Activated CD4-positive, alpha-beta T cell treated with anti-CD3 and anti-CD28 coated beads for 48 hours (primary cell): Measurements from ENCODE around the gene SRPX2.

Experiments
- DNase-seq: peaks from one replicate; pipeline ENCODE4 v3.0.0-alpha.2; 2020

Gene SRPX2

DNA sequence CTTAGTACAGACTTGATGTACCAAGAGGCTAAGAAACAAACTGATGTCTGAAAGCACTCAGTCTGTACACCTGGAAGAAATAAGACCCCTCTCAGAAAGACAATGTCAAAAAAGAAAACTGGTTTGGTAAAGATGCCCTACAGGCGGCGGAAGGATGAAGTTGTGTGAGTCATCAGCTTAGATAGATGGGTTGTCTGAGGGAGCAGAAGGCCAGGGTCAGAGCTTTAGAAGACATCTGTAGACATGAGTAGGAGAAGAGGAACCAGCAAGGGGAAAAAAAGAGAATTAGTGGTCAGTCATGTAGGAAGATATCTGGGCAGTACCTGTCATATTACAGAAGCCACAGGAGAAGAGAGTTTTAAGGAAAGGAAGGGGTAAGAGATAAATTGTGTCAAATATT lies 8.3 kb downstream of the SRPX2 start:
- no peak for DNase-seq

DNA sequence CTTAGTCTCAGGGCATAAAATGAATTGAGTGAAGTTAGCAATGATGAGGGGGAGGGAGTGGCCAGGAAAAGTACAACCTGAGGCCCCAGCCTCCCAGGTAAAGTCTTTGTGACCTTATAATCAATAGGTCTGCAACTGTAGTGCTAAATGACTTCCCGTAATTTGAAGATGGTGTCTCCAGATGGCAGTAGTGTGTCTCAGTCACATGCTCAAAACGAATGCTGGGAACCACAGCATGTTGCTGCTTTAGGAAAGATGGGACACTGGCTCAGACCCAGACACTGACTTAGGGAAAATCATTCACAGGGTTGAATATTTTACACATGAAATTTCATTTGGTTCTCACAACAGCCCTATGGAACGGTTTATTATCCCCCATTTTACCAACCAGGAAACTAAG lies 10.3 kb downstream of the SRPX2 start:
- no peak for DNase-seq

DNA sequence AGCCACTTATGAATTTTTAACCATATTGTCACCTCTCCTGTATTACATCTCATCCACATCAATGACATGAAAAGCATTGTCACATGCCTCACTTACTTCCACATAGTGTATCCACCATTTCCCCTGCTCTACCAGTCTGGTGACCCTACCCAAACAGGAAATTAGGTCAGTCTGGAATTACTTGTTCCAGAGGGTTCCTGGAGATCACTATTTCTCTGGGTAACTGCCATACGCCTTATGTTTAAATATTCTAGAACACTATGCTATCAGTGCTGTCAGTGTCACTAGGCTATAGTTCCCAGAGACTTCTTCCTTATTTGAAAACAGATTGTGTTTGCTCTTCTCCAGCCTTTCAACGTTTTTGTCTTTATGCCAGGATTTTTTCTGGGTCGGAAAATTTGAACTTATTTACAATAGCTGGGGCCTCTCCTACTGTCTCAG lies 15.0 kb downstream of the SRPX2 start:
- DNase-seq = no peak

DNA sequence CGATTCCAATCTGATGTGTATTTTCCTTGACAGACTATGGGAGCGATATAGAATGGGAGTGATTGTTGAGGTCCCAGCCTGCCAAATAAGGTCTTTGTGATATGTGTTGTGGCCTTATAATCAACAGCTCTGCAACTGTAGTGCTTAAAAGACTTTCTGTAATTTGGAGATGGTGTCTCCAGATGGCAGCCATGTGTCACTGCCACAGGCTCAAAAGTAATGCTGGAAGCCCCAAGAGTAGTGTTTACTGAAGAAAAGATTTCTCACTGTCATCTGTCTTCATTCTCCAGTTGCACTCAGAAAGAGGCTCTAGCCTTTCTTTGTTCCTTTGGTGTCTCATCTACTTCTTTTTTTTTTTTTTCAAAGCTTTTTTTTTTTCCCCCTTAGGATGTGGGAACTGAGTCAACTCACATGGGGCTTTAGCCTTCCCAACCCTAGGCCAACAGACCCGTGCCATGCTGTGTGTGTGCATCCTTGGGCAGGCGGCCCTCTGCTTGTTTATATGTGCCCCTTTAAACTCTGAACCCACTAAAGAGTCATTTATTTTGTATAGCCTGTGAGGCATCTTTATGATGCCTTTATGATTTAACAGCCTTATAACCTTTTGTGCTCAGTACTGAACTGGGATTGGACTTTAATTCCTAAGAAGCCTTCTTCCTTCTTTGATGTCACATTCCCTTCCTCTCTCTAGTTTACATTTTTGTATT lies 15.6 kb downstream of the SRPX2 start:
- no peak for DNase-seq

DNA sequence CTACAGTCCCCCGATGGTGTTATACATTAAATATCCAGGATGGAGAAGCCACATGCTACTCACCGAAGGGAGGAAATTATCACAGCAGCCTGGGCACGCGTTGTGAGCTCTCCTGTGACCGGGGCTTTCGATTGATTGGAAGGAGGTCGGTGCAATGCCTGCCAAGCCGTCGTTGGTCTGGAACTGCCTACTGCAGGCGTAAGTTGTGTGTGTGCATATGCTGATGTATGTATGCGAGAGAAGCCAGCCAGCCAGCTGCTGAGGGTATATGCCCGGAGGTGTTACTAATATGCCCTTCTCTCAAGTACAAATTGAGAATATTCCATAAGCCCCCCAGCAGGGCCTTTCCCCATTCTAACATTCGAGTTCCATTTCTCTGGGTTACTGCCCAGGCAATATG lies 18.2 kb downstream of the SRPX2 start:
- DNase-seq = no peak

DNA sequence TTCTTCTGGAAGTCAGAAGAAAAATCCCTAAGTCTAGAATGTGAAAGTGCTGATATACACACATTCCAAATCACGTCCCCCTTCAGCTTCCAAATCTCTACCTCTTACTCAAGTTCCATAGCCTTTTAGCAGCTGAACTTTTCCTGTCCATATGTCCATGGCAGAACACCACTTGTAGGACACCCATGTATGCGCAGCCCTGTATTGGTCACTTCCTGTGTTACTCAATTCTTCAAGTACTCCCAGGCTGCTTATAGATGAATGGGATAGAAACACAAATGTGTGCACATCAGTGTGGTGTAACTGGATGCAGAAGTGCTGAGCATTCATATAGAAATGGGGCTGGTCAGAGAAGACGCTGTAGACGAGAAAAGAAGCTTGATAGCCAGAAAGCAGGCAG lies 18.8 kb downstream of the SRPX2 start:
- no peak for DNase-seq

DNA sequence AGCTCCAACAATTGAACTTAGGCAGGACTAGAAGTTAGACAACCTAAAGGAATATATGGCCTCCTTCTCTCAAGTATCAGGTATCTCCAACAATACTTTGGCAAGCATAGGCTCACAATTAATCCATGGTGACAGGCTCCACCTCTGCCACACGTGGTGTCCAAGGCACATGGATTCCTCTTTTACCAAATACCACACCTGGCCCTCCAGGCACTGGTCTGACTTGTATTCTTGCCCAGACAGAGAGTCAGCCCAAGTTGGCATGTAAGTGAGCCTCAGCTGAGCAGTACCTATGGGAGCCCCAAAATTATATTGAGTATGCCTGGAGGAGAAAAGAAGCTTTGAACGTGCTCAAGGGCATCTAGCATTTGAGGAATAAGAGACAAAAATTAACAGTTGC lies 19.6 kb downstream of the SRPX2 start:
- no peak for DNase-seq

DNA sequence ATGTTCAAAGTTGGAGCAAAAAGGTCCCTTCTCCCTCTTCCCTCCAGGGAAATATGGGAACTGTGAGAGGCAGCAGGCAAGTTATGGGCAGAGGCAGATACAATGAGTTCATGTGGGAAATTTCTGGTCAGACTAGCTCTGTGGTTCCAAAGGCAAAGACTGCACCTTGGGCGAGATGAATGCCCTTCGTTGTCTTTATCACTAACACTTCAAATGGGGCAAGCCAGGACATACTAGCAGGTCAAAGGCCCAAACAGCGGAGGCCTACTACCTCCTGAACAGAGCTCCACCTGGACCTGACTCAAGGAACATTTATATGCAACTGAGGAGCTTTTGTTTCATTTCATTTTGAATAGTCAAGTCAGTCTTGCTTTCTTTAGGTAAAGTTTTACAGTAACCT lies 29.0 kb downstream of the SRPX2 start:
- no peak for DNase-seq

DNA sequence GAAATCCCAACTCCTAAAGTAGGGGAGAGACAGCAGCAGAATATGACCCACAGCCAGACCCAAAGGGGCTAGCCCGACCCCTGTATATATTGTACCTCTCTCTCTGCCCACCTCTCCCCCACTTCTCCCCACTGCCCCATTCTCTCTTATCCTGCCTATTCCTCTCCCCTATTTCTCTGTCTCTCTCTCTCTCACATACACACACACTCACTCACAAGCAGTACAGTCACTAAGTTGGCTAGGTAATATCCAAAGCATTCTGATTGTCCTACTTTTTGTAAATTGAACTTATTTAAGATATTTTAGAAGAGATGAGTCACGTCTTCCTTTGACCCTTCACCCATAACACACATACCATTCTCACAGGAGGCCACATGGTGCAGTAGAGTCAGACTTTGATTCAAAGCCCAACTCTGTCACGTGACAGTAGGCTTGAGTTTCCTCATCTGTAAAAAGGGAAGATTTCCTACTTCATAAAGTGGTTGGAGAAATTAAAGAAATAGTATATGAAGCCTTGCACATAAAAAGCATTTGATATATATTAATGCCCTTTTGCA lies 29.5 kb downstream of the SRPX2 start:
- DNase-seq = no peak

DNA sequence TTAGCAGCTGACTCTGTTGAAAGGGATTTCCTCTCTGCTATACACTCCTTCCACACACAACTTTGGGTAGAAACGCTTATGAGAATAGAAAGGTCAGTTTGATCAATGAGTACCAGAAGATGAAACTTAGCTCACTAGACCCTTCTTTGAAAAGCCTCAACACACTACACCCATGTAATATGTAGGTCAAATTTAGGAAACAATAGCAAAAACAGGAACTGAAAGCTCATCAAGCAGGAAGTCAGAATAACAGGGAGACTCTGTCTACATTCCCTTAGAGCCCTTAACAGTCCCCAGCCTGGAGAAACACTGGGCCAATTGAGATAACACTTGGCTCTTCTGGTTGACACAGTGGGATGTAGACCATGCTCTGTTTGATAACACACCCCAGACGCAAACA lies 30.7 kb downstream of the SRPX2 start:
- no peak for DNase-seq

DNA sequence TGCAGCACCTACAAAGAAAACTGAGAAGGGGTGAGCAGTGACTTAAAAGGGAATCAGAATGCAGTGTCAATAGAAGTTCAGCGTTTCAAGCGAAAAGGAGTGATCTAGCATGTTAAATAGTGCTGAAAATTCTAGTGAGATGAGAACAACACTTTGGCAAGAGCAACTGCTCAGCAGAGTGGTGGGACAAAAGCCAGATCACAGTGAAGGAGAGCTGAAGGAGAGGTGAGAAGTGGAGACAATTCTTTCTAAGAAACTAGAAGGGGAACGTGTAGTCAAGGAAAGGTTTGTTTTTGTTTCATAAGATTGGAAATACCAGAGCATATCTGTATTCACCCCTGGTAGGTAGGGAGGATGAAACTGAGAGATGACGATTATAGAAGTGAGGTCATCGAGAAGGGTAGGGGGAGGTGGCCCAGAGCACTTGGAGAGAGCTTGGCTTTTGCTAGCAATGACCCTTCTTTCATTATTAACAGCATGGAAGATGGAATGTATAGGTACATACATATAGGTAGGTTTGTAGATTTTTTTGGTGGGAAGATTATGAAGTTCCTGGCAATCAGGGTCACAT lies 33.7 kb downstream of the SRPX2 start:
- no peak for DNase-seq

DNA sequence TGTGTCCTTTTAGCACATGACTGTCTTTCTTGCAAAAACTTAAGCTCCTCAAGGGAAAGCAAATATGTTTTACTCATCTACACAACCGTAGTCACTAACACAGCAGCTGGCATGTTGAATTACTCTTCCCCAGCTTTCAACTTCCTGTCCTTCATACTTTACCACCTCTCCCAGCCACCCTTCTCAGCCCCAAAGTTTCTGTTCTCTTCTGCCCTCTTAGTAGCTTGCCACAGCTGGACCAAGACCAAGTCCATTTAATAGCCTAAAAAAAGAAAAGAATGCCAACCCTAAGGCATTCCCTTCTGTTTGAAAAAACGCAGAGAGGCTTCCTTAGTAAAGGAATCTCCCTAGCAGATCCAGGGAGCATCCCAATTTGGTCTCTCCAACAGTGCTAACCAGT lies 36.8 kb downstream of the SRPX2 start:
- no peak for DNase-seq

DNA sequence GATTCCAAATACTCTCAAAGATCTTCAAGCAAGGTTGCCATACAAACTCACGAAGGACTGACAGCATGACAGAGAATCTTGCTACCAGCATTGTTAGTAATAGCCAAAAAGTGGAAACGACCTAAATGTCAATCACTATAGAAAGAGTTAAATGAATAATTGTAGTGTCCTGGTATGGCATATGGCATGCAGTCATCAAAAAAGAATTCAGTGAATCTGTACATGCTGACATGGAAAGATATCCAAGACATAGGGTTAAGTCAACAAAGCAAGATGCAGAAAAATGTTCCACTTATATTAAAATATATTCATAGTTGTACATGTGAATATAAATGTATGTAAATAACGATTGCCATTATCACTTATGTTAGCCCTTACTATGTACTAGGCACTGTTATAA lies 37.6 kb downstream of the SRPX2 start:
- no peak for DNase-seq

DNA sequence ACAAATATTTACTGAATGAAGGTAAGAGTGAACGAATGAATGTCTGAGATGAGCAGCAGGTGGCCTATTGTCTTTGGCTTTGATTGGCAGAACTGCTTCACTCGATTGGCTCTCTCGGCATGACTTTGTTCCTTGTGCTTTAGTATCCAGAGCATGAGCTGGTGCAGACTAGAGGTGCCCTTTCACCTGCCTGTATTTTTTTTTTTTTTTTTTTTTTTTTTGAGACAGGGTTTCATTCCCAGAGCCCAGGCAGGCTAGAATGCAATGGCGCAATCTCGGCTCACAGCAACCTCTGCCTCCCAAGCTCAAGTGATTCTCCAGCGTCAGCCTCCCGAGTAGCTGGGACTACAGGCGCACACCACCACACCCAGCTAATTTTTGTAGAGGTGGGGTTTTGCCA lies 38.9 kb downstream of the SRPX2 start:
- no peak for DNase-seq

DNA sequence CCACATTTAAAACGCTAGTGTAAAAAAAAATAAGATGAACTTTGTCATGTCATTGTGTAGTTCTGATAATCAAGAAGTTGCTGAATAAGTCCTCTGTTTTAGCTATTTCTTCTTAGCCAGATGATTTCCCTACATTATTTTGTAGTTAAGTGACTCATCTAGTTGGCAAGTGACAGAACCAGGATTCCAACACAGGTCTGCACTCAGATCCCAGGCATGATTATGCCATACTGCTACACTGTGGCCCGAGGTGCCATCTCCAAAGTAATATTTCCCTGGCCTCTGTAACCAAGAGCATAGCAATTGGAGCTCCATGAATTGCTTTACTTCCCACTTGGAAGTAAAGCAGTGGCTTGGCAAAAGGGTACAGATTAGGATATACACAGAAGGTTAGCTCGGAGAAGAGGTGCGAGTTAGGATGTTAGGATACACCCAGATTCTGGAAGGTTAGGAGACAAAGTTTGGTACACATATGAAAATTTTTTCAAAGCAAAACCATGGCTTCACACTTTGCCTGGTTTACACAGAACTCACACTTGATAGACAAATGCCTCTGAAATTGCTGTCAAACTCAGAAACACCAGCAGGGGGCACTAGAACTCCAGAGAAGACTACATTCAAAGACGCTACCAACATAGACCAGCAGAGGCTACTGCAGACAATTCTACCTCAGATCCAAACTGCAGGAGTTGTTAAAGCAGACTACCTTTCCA lies 41.4 kb downstream of the SRPX2 start:
- DNase-seq = peak; percentile 74

DNA sequence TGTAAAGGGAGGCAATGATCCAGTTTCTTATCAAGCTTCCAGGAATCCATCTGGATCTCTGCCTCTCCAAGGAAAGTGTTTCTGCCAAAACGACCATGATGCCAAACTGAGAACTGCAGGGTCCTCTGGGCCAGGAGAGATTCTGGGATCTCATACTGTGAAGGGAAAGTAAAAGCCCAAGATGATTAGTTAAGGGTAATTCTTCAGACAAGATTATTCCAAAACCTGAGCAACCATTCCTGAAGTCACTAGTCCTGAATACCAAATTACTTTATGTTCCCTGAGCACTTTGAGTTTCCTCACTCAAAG lies 42.0 kb downstream of the SRPX2 start:
- no peak for DNase-seq

DNA sequence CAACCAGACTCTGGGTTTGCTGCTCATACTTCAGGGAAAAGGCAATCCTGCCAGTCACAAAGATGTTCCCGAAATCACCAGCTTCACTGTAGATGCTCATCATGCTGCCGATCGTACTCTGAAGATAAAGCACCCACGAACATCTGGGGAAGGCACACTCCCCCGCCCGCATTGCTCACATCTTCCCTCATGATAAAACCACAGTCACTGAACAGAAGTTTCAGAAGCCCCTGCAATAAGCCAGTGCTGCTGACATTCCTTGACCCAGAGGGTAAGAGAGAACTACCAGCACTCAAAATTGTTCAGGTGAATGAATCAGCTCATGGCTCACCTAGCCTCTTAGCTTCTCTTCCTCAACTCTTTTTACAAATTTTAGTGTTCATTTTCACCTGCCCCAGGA lies 43.1 kb downstream of the SRPX2 start:
- DNase-seq = peak; percentile 29

DNA sequence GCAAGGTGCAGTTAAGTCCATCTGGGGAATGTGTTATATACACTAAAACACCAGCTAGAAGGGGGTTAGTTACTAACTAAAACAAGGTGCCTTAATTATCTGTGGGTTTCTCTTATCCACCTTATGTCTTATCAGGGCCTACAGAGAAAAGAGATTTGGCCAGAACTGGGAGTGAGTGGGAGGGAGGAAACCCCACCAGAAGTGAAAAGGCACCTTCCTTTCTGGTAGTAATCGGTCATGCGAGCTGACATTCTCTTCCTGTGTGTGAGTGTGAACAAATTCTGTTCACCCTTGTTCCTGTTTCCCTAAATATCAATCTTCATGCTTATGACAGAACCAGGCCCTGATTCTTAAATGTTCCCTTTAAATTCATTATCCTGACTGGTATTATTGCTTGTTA lies 43.5 kb downstream of the SRPX2 start:
- DNase-seq = peak; percentile 5

DNA sequence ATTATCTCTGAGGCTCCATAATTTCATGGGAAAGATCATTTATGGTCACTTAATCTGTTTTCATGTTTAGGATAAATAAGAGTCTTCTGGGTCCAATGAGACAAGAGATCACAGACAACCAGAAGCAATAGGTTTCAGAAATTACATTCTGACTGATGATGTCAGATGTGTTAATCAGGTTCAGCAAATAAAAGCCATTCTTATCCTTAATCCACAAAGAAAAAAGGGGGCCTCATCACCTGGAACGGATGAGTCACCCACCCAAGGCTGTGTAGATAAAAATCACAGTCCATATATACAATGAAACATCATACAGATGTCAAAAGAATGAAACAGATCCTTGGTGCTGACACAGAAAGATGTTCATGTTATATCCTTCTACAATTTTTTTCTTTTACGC lies 51.3 kb downstream of the SRPX2 start:
- DNase-seq = peak; percentile 25

DNA sequence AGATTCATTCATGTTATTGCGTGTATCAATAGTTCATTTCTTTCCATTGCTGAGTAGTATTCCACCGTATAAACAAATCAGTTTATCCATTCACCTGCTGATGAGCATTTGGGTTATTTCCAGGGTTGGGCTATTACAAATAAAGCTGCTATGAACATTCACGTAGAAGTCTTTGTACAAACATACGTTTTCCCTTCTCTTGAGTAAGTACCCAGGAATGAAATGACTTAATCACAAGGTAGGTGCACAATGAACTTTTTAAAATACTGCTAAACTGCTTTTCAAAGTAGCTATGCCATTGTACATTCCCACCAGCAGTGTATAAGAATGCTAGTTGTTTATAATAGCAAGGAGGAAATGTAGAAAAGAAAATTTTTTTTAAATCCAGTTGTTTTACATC lies 52.0 kb downstream of the SRPX2 start:
- no peak for DNase-seq

DNA sequence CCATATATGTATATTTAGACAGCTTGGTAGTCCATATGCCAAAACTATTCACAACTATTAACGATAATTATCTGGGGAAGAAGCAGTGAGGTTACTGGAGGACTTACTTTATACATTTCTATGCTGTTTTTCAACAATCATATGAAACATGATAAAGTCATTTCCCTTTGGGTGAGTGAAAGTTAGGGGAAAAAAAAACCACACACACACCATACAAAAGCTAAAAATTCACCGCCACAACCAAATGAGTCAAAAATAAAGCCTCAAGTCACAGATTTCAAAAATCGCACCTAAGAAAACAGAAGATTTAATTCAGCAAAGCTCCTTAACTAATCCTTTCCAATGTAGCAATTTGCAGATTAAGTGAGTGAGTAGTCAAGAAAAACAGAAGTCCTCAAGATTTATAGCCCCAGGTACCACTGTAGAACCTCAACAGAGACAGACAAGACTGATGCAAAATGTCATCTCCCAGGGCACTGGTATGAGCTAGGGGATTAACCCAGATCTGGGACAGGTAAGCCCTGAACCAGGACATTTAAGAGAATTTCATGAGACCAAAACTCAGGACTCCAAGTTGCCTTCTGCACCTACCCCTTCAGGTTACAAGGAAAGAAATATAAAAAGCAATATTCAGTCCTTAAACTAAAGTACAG lies 52.8 kb downstream of the SRPX2 start:
- DNase-seq = no peak

DNA sequence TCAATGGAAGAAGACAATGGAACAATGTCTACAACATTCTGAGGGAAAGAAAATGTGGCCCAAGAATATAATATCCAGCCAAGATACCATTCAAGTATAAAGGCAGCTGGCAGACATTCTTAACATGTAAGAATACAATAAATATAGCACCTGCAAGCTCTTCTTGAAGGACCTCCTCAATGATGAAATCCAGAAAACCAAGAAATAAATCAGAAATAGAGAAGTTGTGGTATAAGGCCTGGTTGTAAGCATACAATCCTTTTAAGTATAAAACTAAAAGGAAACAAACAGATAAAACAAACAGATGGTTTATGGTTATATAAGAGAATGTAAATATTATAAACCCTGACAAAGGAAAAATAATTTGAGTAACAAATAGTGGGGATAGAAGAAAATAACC lies 54.6 kb downstream of the SRPX2 start:
- DNase-seq = no peak

DNA sequence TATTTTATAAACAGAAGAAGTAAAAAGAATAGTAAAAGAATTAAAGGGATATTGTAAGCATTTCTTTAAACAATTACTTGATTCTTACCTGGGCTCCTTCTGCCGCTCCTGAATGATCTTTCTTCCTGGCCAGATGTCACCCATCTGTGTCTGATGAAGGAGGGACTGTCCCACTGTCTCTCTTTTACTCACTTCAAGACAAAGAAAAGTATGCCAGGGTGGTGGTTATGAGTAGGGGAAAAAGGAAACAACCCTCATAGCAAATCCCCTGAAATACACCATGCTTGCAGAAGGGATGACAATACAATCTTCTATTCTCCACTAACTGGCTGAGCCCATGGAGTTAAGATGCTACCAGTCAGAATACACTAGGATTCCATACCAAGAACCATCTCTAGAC lies 56.8 kb downstream of the SRPX2 start:
- DNase-seq = no peak
